ENCODE measurements around the gene PRLHR. TPM values are rescaled to one million over a fixed set of nuclear protein-coding genes. Genes with fewer than 3 reads are reported as not detected.

Gene PRLHR
- total RNA-seq, 1 experiment from 2014 or later = not detected

DNA sequence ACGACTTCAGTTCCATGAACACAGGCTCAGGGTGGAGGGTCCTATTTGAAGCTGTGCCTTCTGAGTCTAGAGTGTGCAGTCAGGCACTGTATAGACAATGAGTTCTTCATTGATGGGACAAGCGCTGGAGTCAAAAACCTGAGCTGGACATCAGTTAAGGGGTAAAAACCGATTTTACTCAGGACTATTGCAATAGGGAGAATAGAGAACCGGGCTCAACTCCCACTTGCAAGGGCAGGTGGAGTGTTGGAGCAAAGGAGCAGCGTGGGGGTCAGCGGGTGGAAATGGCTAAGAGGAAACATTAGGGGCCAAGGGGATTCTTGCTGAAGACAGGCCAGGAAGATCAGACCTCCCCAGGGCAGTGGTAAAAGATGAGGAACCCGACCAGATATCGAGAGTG lies 28.5 kb downstream of the PRLHR start:
- ATAC-seq = no peak
- Mint-ChIP-seq H3K27me3 (ENCODE audit: low read depth) (peaks cover 3% of the 10 kb centered on the region), H3K9me3 (peaks cover 11% of the 10 kb centered on the region), H3K27ac (no peak overlapping the region), H3K4me1 (peaks cover 4% of the 10 kb centered on the region), H3K4me3 (no peak overlapping the region), H3K36me3 (peaks cover 3% of the 10 kb centered on the region)
- POLR2A ChIA-PET = no interaction called here
- CTCF ChIA-PET = interaction anchor here (1.0 to 3.3 kb wide), 3 partner anchors 102 to 154 kb away, joined by 4 to 23 read pairs (median 17); no protein-coding TSS in a partner anchor
- TF ChIP-seq OVOL2 (CRISPR knock-in tag; IDR thresholded peaks at IDR 0.05; ENCODE audit: borderline replicate concordance) (no peak), ZNF263 (CRISPR knock-in tag; IDR thresholded peaks at IDR 0.05; ENCODE audit: low read depth) (no peak), ZBTB21 (CRISPR knock-in tag; IDR thresholded peaks at IDR 0.05; ENCODE audit: borderline replicate concordance) (no peak), ZNF232 (CRISPR knock-in tag; IDR thresholded peaks at IDR 0.05) (no peak), TEAD4 (CRISPR knock-in tag; IDR thresholded peaks at IDR 0.05) (no peak), ZNF138 (CRISPR knock-in tag; conservative IDR thresholded peaks at IDR 0.05) (no peak), TP53 (CRISPR knock-in tag; IDR thresholded peaks at IDR 0.05) (no peak), SMAD3 (CRISPR knock-in tag; IDR thresholded peaks at IDR 0.05; ENCODE audit: borderline replicate concordance) (no peak), ZNF671 (CRISPR knock-in tag; IDR thresholded peaks at IDR 0.05) (no peak), PRRX2 (CRISPR knock-in tag; IDR thresholded peaks at IDR 0.05) (no peak), EMX1 (CRISPR knock-in tag; IDR thresholded peaks at IDR 0.05) (no peak), SP1 (CRISPR knock-in tag; conservative IDR thresholded peaks at IDR 0.05) (no peak)
- TF ChIP-seq, protein P1, sequence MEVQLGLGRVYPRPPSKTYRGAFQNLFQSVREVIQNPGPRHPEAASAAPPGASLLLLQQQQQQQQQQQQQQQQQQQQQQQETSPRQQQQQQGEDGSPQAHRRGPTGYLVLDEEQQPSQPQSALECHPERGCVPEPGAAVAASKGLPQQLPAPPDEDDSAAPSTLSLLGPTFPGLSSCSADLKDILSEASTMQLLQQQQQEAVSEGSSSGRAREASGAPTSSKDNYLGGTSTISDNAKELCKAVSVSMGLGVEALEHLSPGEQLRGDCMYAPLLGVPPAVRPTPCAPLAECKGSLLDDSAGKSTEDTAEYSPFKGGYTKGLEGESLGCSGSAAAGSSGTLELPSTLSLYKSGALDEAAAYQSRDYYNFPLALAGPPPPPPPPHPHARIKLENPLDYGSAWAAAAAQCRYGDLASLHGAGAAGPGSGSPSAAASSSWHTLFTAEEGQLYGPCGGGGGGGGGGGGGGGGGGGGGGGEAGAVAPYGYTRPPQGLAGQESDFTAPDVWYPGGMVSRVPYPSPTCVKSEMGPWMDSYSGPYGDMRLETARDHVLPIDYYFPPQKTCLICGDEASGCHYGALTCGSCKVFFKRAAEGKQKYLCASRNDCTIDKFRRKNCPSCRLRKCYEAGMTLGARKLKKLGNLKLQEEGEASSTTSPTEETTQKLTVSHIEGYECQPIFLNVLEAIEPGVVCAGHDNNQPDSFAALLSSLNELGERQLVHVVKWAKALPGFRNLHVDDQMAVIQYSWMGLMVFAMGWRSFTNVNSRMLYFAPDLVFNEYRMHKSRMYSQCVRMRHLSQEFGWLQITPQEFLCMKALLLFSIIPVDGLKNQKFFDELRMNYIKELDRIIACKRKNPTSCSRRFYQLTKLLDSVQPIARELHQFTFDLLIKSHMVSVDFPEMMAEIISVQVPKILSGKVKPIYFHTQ (CRISPR knock-in tag; IDR thresholded peaks at IDR 0.05) = no peak
- TF ChIP-seq, protein P2, sequence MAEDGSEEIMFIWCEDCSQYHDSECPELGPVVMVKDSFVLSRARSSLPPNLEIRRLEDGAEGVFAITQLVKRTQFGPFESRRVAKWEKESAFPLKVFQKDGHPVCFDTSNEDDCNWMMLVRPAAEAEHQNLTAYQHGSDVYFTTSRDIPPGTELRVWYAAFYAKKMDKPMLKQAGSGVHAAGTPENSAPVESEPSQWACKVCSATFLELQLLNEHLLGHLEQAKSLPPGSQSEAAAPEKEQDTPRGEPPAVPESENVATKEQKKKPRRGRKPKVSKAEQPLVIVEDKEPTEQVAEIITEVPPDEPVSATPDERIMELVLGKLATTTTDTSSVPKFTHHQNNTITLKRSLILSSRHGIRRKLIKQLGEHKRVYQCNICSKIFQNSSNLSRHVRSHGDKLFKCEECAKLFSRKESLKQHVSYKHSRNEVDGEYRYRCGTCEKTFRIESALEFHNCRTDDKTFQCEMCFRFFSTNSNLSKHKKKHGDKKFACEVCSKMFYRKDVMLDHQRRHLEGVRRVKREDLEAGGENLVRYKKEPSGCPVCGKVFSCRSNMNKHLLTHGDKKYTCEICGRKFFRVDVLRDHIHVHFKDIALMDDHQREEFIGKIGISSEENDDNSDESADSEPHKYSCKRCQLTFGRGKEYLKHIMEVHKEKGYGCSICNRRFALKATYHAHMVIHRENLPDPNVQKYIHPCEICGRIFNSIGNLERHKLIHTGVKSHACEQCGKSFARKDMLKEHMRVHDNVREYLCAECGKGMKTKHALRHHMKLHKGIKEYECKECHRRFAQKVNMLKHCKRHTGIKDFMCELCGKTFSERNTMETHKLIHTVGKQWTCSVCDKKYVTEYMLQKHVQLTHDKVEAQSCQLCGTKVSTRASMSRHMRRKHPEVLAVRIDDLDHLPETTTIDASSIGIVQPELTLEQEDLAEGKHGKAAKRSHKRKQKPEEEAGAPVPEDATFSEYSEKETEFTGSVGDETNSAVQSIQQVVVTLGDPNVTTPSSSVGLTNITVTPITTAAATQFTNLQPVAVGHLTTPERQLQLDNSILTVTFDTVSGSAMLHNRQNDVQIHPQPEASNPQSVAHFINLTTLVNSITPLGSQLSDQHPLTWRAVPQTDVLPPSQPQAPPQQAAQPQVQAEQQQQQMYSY (CRISPR knock-in tag; IDR thresholded peaks at IDR 0.05) = no peak
- TF ChIP-seq, protein P3, sequence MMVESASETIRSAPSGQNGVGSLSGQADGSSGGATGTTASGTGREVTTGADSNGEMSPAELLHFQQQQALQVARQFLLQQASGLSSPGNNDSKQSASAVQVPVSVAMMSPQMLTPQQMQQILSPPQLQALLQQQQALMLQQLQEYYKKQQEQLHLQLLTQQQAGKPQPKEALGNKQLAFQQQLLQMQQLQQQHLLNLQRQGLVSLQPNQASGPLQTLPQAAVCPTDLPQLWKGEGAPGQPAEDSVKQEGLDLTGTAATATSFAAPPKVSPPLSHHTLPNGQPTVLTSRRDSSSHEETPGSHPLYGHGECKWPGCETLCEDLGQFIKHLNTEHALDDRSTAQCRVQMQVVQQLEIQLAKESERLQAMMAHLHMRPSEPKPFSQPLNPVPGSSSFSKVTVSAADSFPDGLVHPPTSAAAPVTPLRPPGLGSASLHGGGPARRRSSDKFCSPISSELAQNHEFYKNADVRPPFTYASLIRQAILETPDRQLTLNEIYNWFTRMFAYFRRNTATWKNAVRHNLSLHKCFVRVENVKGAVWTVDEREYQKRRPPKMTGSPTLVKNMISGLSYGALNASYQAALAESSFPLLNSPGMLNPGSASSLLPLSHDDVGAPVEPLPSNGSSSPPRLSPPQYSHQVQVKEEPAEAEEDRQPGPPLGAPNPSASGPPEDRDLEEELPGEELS (CRISPR knock-in tag; IDR thresholded peaks at IDR 0.05) = no peak
- TF ChIP-seq, protein P4, sequence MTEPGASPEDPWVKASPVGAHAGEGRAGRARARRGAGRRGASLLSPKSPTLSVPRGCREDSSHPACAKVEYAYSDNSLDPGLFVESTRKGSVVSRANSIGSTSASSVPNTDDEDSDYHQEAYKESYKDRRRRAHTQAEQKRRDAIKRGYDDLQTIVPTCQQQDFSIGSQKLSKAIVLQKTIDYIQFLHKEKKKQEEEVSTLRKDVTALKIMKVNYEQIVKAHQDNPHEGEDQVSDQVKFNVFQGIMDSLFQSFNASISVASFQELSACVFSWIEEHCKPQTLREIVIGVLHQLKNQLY (CRISPR knock-in tag; IDR thresholded peaks at IDR 0.05) = no peak
- TF ChIP-seq, protein P5, sequence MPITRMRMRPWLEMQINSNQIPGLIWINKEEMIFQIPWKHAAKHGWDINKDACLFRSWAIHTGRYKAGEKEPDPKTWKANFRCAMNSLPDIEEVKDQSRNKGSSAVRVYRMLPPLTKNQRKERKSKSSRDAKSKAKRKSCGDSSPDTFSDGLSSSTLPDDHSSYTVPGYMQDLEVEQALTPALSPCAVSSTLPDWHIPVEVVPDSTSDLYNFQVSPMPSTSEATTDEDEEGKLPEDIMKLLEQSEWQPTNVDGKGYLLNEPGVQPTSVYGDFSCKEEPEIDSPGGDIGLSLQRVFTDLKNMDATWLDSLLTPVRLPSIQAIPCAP (CRISPR knock-in tag; IDR thresholded peaks at IDR 0.05) = no peak
- TF ChIP-seq, protein P6, sequence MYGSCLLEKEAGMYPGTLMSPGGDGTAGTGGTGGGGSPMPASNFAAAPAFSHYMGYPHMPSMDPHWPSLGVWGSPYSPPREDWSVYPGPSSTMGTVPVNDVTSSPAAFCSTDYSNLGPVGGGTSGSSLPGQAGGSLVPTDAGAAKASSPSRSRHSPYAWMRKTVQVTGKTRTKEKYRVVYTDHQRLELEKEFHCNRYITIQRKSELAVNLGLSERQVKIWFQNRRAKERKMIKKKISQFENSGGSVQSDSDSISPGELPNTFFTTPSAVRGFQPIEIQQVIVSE (CRISPR knock-in tag; IDR thresholded peaks at IDR 0.05; ENCODE audit: borderline replicate concordance) = no peak
- TF ChIP-seq, protein P7, sequence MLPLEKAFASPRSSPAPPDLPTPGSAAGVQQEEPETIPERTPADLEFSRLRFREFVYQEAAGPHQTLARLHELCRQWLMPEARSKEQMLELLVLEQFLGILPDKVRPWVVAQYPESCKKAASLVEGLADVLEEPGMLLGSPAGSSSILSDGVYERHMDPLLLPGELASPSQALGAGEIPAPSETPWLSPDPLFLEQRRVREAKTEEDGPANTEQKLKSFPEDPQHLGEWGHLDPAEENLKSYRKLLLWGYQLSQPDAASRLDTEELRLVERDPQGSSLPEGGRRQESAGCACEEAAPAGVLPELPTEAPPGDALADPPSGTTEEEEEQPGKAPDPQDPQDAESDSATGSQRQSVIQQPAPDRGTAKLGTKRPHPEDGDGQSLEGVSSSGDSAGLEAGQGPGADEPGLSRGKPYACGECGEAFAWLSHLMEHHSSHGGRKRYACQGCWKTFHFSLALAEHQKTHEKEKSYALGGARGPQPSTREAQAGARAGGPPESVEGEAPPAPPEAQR (CRISPR knock-in tag; IDR thresholded peaks at IDR 0.05) = no peak
- TF ChIP-seq, protein P8, sequence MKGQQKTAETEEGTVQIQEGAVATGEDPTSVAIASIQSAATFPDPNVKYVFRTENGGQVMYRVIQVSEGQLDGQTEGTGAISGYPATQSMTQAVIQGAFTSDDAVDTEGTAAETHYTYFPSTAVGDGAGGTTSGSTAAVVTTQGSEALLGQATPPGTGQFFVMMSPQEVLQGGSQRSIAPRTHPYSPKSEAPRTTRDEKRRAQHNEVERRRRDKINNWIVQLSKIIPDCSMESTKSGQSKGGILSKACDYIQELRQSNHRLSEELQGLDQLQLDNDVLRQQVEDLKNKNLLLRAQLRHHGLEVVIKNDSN (CRISPR knock-in tag; IDR thresholded peaks at IDR 0.05) = no peak
- no peak for DNase-seq (ENCODE audit: low spot score)
